Activated T-helper 1 cell treated with anti-CD3 and anti-CD28 coated beads, Interleukin-12 subunit alpha, Interleukin-12 subunit beta, Interleukin-2, Interleukin-4 antibody, amounts not matched to agents 30 ng/mL and 10 ng/mL and 1 ng/mL, durations not matched to agents 14 hours and 24 hours and 36 hours (primary cell): ENCODE results near the gene CNOT2. TPM values are rescaled to one million over a fixed set of nuclear protein-coding genes. Genes with fewer than 3 reads are reported as not detected.
A peak's percentile ranks its signal among the peaks of the same experiment; 100 is the strongest.
"Not testable (repeated sequence)": the region's sequence is repeated elsewhere in the genome, so short reads cannot be mapped to it uniquely, and the experiment has no call there.

Source experiments
- DNase-seq: peaks from one replicate; pipeline ENCODE4 v3.0.0; 2021; ENCODE audit warnings: low spot score
- H3K27ac Mint-ChIP-seq: one replicate; pipeline ENCODE4 v1.8.0; 2021; ENCODE audit warnings: mild to moderate bottlenecking, mixed read lengths
- H3K27me3 Mint-ChIP-seq: one replicate; pipeline ENCODE4 v1.8.0; 2022; ENCODE audit warnings: mild to moderate bottlenecking, moderate library complexity, mixed read lengths; ENCODE audit not compliant: insufficient read depth
- H3K36me3 Mint-ChIP-seq: one replicate; pipeline ENCODE4 v1.8.0; 2021; ENCODE audit warnings: low read depth, mixed read lengths
- H3K4me1 Mint-ChIP-seq: one replicate; pipeline ENCODE4 v1.8.0; 2021; ENCODE audit warnings: low read depth, mixed read lengths
- H3K4me3 Mint-ChIP-seq: one replicate; pipeline ENCODE4 v1.8.0; 2021; ENCODE audit warnings: mild to moderate bottlenecking, moderate library complexity, mixed read lengths
- H3K9me3 Mint-ChIP-seq: one replicate; pipeline ENCODE4 v1.8.0; 2021; ENCODE audit warnings: mixed read lengths
- intact Hi-C: fragments of 100-400 bp; cut with micrococcal nuclease; formaldehyde crosslinking; loops from one replicate; pipeline ENCODE4 v1.15.1; 2024
- total RNA-seq: library from RNA; stranded (reverse); gene quantifications from 2 replicates; pipeline ENCODE4 v1.2.3, GENCODE V29; 2022

Gene CNOT2
- total RNA-seq, 1 donor from 2014 or later, result 69.0 TPM

DNA sequence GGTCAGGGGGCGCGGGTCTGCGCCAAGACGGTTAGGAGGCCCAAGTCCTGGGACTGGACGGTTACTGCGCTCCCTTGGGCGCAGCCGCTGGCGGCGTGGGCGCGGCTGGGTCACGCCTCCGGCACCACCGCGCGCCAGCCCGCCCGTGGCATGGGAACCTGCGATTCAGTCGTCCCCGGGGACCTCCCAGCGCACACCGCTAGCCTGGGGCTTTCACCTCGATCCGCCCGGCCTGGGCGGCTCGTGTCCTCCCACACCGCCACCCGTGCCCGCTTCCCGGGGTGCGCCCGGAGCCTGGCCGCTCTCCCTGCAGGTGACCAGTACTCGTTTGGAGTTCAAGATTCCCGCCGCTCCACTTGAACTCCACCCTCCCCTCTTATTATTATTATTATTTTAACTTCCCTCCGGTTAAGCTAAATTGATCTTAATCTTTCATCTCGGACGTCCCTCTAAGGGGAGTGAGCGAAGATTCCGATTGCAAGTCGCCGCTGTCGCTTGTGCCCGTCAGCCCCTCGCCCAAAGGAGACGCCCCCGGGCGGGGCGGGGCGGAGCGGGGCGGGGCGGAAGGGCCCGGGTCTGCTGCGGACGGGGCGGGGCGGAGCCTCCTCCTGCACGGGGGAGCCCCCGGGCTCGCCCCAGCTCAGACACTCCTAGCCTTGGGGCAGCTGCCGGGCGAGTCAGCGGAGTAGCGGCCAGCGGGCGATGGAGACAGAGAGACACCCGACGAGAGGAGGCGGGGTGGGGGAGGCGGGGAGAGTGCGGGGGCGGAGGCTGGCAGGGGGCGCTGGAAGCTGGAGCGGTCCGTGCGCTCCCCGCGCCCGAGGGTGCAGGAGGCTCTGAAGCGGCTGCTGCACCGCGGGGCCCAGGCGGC, 122.7 kb downstream of the CNOT2 start, which contains the start of gene KCNMB4:
TSS of gene KCNMB4 (plus strand) at position 643 of the 871 bp plus-strand sequence. CDS start 445 bp downstream, outside the sequence.
- H3K9me3 Mint-ChIP-seq, result no peaks in the 10 kb centered on the region
- intact Hi-C loops, result loop anchor here (1.0 to 10.0 kb wide), 5 partner anchors 122 to 1476 kb away; partner anchors contain the start of genes FRS2 and TMEM19
- peak within 1 kb of the TSS; percentile 63 for H3K27ac Mint-ChIP-seq
- H3K27me3 Mint-ChIP-seq, result peaks cover 44% of the 10 kb centered on the region
- H3K4me1 Mint-ChIP-seq, result peaks cover 20% of the 10 kb centered on the region
- peak within 1 kb of the TSS; percentile 87 for H3K4me3 Mint-ChIP-seq
- H3K36me3 Mint-ChIP-seq, result no peaks in the 10 kb centered on the region
- DNase-seq, result peak; percentile 71

DNA sequence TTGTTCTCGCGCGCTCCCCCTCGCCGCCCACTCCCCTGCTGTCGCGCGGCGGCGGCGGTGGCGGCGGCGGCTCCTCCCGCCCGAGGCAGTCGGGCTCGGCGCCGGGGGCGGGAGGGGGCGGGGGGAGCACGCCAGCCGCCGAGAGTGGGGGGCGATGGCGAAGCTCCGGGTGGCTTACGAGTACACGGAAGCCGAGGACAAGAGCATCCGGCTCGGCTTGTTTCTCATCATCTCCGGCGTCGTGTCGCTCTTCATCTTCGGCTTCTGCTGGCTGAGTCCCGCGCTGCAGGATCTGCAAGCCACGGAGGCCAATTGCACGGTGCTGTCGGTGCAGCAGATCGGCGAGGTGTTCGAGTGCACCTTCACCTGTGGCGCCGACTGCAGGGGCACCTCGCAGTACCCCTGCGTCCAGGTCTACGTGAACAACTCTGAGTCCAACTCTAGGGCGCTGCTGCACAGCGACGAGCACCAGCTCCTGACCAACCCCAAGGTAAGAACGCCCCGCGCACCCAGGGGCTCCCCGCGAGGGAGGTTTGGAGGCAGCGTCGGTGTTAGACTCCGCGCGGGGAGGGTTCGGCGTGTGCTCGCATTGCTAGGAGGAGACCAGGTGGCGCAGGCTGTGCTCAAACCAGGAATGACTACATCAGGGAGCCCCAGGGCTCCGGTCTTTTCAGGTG, 123.5 kb downstream of the CNOT2 start:
- peaks cover 43% of the 10 kb centered on the region for H3K27me3 Mint-ChIP-seq
- intact Hi-C loops, result loop anchor here (1.0 to 10.0 kb wide), 4 partner anchors 627 to 1476 kb away; partner anchors contain the start of genes FRS2 and TMEM19
- peak overlapping the region; percentile 63 for H3K27ac Mint-ChIP-seq
- H3K4me3 Mint-ChIP-seq, result peak overlapping the region; percentile 87
- H3K4me1 Mint-ChIP-seq, result peaks cover 20% of the 10 kb centered on the region
- DNase-seq, result peak; percentile 48
- H3K36me3 Mint-ChIP-seq, result no peaks in the 10 kb centered on the region
- no peaks in the 10 kb centered on the region for H3K9me3 Mint-ChIP-seq

DNA sequence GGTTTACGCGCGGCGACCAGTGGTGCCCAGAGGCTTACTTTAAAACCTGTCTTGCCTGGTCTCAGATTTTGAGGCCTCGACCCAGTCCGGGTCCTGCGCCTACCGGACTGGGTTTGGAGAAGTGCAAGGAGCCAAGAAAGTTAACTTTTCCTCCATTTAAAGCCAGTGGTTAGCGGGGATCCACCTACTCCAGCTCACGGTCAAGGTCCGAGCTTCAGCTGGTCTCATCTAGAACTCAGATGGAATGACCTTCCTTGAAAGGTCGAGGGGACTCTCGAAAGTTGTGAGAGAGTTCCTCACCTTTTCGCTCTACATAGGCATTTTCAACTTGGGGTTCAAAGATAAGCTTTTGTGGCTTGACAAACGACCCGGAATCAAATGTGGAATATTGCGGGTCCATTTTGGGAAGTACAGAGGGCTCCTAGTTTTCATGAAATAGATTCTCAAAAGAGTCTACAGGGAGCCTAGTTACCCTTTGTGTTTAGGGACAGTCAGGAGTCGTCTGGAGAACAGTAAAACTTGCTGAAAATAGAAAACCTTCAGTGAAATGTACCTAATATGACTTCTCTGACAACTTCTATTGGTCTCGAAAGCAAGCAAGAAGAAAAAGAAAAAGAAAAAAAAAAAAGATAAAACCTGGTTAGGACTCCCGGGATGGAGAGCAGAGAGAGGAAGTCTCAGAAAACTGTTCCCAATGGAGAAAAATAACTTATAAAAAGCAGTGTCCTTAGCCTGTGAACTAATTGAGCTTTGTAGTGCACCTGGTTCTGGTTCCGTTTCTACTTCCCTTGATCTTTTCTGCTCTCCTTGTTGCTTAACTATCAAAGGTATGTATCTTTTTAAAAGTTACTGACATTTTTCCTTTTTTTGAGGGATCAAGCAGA, 124.3 kb downstream of the CNOT2 start:
- H3K4me1 Mint-ChIP-seq, result peaks cover 20% of the 10 kb centered on the region
- no peak overlapping the region for H3K27ac Mint-ChIP-seq

DNA sequence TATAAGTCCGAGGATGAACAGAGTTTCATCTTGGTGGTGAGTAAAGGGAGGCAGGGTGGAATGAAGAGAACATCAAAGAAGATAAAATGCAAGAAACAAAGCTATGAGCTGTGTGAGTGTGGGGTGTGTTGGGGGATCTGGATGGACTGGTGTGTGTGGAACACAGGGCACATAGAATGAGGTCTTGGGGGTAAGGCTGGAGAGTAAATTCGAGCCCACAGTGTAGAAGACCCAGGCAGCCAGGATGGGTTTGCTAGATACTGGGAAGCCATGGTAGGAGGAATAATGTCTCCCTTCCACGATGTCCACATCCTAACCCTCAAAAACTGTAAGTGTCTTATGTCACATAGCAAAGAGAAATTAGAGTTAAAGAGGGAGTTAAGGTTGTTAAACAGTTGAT, 129.6 kb downstream of the CNOT2 start:
- Mint-ChIP-seq H3K36me3 (no peaks in the 10 kb centered on the region), H3K27ac (no peak overlapping the region), H3K4me1 (no peaks in the 10 kb centered on the region), H3K27me3 (peaks cover 13% of the 10 kb centered on the region), H3K9me3 (no peaks in the 10 kb centered on the region), H3K4me3 (no peak overlapping the region)
- DNase-seq, result no peak
- intact Hi-C loops, result no loop called here

More for the DNA sequence above, 124.3 kb downstream of the CNOT2 start:
- H3K4me3 Mint-ChIP-seq, result peak overlapping the region; percentile 87
- H3K36me3 Mint-ChIP-seq, result no peaks in the 10 kb centered on the region
- DNase-seq, result no peak
- intact Hi-C loops, result loop anchor here (5.0 to 10.0 kb wide), 3 partner anchors 895 to 1475 kb away; partner anchors contain the start of genes FRS2 and TMEM19
- H3K9me3 Mint-ChIP-seq, result no peaks in the 10 kb centered on the region
- peaks cover 43% of the 10 kb centered on the region for H3K27me3 Mint-ChIP-seq

DNA sequence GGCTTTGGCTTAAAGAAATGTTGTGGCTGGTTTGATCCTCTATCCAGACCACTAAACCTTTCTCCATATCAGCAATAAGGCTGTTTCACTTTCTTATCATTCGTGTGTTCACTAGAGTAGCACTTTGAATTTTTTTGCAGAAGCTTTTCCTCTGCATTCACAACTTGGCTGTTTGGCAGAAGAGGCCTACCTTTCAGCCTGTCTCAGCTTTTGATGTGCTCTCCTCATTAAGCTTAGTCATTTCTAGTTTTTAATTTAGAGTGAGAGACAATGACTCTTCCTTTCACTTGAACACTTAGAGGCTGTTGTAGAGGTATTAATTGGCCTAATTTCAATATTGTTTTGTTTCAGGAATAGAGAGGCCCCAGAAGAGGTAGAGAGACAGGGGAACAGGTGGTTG, 136.6 kb downstream of the CNOT2 start:
- intact Hi-C loops, result no loop called here
- Mint-ChIP-seq H3K27me3 (peaks cover 5% of the 10 kb centered on the region), H3K9me3 (peaks cover 4% of the 10 kb centered on the region), H3K4me1 (no peaks in the 10 kb centered on the region), H3K4me3 (no peak overlapping the region), H3K27ac (no peak overlapping the region), H3K36me3 (no peaks in the 10 kb centered on the region)
- DNase-seq, result no peak

DNA sequence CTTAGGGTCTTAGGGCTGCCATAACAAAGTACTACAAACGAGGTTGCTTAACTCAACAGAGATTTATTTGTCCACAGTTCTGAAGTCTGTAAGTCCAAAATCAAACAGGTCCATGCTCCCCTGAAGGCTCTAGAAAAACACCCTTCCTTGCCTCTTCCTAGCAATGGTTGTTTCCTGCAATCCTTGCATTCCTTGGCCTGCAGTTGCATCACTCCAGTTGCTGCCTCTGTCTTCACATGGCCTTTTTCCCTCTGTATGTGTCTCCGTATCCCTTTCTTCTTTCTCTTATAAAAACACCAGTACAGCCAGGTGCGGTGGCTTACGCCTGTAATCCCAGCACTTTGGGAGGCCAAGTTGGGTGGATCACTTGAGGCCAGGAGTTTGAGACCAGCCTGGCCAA, 140.3 kb downstream of the CNOT2 start:
- H3K36me3 Mint-ChIP-seq, result no peaks in the 10 kb centered on the region
- no peaks in the 10 kb centered on the region for H3K4me1 Mint-ChIP-seq
- H3K27ac Mint-ChIP-seq, result no peak overlapping the region
- DNase-seq, result no peak
- intact Hi-C loops, result no loop called here
- H3K9me3 Mint-ChIP-seq, result peaks cover 4% of the 10 kb centered on the region
- H3K4me3 Mint-ChIP-seq, result no peak overlapping the region
- peaks cover 5% of the 10 kb centered on the region for H3K27me3 Mint-ChIP-seq

DNA sequence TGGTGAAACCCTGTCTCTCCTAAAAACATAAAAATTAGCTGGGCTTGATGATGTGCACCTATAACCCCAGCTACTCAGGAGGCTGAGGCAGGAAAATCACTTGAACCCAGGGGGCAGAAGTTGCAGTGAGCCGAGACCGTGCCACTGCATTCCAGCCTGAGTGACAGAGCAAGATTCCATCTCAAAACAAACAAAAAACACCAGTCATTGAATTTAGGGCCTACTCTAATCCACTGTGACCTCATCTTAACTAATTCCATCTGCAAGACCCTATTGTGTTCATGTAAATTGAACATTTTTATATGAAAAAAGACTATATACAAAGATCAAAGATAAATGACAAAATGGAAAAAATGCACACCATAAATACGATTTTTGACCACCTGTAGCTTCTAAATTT, 140.7 kb downstream of the CNOT2 start:
- no peak for DNase-seq
- intact Hi-C loops, result no loop called here
- Mint-ChIP-seq H3K27ac (no peak overlapping the region), H3K4me1 (no peaks in the 10 kb centered on the region), H3K36me3 (no peaks in the 10 kb centered on the region), H3K27me3 (peaks cover 5% of the 10 kb centered on the region), H3K9me3 (peaks cover 4% of the 10 kb centered on the region), H3K4me3 (no peak overlapping the region)

DNA sequence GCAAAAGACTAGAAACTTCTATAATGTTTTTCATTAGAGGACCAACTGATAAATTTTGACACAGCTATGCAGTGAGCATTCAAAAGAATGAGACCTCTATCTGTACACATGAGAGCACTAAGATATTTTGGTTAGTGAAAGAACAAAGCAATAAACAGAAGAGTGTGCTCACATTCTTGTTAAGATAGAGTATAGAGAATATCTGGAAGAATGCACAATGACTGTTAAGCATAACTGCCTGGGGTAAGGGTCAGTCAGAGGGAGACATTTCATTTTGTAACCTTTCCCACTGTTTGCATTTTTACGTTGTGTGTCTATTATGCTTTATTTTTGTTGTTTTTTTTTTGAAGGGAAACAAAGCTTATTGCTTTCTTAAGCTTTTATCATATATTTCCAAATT, 143.5 kb downstream of the CNOT2 start:
- no peaks in the 10 kb centered on the region for H3K9me3 Mint-ChIP-seq
- no peaks in the 10 kb centered on the region for H3K36me3 Mint-ChIP-seq
- intact Hi-C loops, result no loop called here
- H3K4me1 Mint-ChIP-seq, result no peaks in the 10 kb centered on the region
- peaks cover 5% of the 10 kb centered on the region for H3K27me3 Mint-ChIP-seq
- no peak overlapping the region for H3K4me3 Mint-ChIP-seq
- no peak overlapping the region for H3K27ac Mint-ChIP-seq
- DNase-seq, result no peak

DNA sequence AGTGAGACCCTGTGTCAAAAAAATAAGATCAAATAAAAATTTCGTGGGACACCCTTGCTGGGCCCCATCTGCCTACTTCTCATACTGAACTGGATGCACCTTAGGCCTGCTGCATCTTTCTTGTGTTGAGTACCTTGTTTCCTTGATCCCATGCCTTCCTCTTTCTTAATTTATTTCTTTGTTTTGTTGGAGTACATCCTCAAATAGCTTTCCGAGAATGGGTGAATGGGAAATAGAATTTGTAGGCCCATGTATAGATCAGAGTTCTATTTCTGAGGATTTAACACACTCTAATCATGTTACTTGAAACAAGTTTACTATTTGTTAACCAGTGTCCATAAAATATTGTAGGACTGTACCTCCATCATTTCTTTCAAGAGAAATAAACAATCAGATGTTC, 146.4 kb downstream of the CNOT2 start:
- H3K4me1 Mint-ChIP-seq, result no peaks in the 10 kb centered on the region
- no peak for DNase-seq
- no peaks in the 10 kb centered on the region for H3K36me3 Mint-ChIP-seq
- no peaks in the 10 kb centered on the region for H3K9me3 Mint-ChIP-seq
- H3K27ac Mint-ChIP-seq, result no peak overlapping the region
- H3K27me3 Mint-ChIP-seq, result peaks cover 5% of the 10 kb centered on the region
- H3K4me3 Mint-ChIP-seq, result no peak overlapping the region
- intact Hi-C loops, result no loop called here

DNA sequence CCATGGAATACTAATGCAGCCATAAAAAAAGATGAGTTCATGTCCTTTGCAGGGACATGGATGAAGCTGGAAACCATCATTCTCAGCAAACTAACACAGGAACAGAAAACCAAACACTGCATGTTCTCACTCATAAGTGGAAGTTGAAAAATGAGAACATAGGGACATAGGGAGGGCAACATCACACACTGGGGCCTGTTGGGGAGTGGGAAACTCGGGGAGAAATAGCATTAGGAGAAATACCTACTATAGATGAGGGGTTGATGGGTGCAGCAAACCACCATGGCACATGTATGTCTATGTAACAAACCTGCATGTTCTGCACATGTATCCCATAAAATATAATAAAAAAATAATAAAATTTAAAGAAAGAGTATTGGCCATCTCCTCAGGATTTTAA, 149.4 kb downstream of the CNOT2 start:
- H3K4me3 Mint-ChIP-seq, H3K4me1 Mint-ChIP-seq, H3K9me3 Mint-ChIP-seq, intact Hi-C loops, H3K36me3 Mint-ChIP-seq, DNase-seq, H3K27ac Mint-ChIP-seq, H3K27me3 Mint-ChIP-seq: not testable (repeated sequence)

DNA sequence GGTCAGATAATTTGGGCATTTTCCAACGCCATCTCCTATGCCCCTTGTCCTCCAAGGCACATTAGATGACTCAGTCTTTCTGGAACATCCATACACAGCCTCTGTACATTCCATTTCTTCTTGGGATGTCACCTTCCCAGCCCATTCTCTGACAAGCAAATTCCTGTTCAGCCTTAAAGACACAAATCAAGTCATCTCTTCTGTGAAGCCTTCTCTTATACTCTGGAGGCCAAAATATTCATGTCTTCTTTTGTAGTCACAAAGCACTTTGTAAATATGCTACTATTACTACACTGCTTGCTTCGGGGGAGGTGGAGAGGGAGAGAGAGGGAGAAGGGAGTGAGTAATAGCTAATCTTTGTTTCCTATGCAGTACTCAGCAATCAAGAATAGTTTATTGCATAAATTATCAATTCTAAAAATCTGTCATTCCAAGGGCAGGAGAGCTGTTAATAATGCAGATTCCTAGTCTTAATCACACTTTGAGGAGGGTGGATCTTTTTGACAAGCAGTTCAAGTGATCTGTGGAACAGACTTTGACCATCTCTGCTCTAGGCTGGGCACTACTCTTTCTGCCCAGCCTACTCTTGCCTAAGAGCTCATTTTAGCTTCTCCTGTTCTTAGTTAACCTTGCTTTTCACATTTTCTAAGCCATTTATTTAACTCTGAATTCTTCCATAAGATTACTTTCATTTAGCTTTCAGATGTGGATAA, 150.7 kb downstream of the CNOT2 start:
- Mint-ChIP-seq H3K4me3 (no peak overlapping the region), H3K36me3 (no peaks in the 10 kb centered on the region), H3K4me1 (no peaks in the 10 kb centered on the region), H3K27ac (no peak overlapping the region), H3K27me3 (no peaks in the 10 kb centered on the region), H3K9me3 (no peaks in the 10 kb centered on the region)
- no peak for DNase-seq
- intact Hi-C loops, result no loop called here

DNA sequence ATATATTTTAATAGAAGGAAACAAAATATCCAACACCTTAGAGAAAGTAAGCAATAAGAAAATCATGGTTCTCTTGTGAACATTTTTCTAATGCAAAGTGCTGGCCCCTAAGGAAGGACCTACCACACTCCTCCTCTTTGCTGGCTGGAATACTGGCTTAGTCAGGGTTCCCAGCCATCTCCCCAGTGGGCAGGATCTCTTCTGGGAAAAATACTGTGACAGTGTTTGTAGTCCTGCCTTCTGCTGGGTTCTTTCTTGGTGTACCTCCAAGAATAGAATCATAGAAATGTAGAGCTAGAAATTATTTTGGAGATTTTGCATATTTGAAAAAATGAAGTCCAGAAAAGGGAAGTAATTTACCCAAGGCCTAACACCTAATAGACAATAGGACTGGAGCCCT, 154.8 kb downstream of the CNOT2 start:
- Mint-ChIP-seq H3K9me3 (no peaks in the 10 kb centered on the region), H3K4me3 (no peak overlapping the region), H3K27me3 (no peaks in the 10 kb centered on the region), H3K36me3 (no peaks in the 10 kb centered on the region), H3K27ac (no peak overlapping the region), H3K4me1 (no peaks in the 10 kb centered on the region)
- intact Hi-C loops, result no loop called here
- no peak for DNase-seq
